Skin of body (tissue), 2 donors: Measurements from ENCODE around the gene ARRB1. TPM values are rescaled to one million over a fixed set of nuclear protein-coding genes. Genes with fewer than 3 reads are reported as not detected.
"Not testable (repeated sequence)": the region's sequence is repeated elsewhere in the genome, so short reads cannot be mapped to it uniquely, and the experiment has no call there.

Experiments
- DNase-seq: peaks from one replicate; lab custom pipeline; 2025; lab: John Stamatoyannopoulos, UW
- total RNA-seq: library from RNA; depleted of rRNA; stranded (reverse); fragments of >200 nt; gene quantifications from one replicate; pipeline ENCODE4 v1.2.3, GENCODE V29; 2014

ARRB1 gene
- total RNA-seq, 1 donor from 2014 or later: 22.5 TPM

- DNase-seq: no peak
These were observed 20.8 kb upstream of the ARRB1 start for GRCh38 chr11:75371949-75372876.

DNA sequence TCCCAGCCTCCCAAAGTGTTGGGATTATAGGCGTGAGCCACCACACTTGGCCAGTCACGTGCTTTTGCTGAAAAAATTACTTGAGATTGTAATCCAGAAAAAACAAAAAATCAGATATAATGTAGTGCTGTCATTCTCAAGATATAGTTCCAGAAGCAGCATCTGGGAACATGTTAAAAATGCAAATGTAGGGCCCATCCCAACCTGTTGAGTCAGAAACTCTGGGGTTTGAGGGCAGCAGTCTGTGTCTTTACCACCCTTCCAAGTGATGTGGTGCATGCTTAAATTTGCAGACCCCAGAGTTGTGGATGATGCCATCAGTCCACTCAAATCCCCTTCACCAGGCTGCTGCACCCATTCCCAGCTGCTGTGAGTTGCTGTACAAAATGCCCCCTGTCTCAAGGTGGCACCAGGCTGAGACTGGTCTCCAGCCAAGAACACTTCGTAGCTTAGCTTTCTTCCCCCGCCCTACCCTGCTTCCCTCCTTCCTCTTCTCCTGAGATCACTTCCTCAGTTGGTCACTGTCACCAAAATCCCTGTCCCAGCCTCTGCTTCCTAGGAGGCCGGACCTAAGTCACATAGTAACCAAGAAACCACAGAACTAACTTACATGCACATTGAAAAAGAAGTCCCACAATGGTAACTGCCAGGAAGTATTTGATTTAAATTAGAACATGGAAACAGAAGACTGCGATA, 18.2 kb upstream of the ARRB1 start:
- DNase-seq: no peak

GRCh38 chr11:75366826-75367225, 15.4 kb upstream of the ARRB1 start:
- not testable (repeated sequence) for DNase-seq

GRCh38 chr11:75365711-75366181, 14.3 kb upstream of the ARRB1 start:
- DNase-seq: no peak

DNA sequence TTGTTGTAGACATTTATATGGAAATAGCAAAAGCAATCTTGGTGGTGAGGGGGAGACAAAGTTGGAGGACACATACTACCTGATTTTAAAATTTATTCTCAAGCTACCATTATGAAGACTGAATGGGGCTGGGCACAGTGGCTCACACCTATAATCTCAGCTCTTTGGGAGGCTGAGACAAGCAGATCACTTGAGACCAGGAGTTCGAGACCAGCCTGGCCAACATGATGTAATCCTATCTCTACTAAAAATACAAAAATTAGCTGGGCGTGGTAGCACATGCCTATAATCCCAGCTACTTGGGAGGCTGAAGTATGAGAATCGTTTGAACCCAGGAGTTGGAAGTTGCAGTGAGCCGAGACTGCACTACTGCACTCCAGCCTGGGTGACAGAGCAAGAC, 10.8 kb upstream of the ARRB1 start:
- DNase-seq: not testable (repeated sequence)

GRCh38 chr11:75356613-75357012, 5.2 kb upstream of the ARRB1 start:
- DNase-seq: peak; percentile 12

GRCh38 chr11:75355051-75355450, 3.6 kb upstream of the ARRB1 start:
- no peak for DNase-seq

DNA sequence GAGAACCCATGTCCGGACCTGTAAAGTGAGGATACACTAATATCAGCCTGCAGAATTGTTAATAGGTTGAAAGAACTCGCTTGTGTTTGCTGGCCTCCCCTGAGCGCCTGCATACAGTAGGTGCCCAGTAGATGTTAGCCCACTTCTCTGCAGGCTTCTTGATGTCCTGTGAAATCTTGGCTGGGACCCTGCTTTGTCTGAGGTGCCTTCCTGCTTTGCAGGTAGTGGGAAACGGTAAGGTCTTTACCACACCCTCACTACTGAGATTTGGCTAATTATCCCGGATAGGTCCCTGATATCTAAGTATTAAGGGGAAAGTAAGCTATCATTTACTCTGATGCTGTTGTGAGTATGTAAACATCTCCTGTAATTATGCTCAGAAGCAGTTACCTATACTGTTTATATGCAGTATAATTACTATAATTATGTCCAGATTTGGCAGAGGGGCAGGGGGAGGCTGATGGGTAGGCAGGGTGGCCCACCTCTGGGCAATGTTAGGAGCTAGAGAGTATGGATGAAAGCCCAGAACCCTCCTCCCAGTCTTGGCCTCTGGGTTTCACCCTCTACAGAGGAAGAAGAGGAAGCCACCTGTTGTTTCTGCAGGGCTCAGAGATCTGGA, 1.2 kb upstream of the ARRB1 start:
- no peak for DNase-seq

DNA sequence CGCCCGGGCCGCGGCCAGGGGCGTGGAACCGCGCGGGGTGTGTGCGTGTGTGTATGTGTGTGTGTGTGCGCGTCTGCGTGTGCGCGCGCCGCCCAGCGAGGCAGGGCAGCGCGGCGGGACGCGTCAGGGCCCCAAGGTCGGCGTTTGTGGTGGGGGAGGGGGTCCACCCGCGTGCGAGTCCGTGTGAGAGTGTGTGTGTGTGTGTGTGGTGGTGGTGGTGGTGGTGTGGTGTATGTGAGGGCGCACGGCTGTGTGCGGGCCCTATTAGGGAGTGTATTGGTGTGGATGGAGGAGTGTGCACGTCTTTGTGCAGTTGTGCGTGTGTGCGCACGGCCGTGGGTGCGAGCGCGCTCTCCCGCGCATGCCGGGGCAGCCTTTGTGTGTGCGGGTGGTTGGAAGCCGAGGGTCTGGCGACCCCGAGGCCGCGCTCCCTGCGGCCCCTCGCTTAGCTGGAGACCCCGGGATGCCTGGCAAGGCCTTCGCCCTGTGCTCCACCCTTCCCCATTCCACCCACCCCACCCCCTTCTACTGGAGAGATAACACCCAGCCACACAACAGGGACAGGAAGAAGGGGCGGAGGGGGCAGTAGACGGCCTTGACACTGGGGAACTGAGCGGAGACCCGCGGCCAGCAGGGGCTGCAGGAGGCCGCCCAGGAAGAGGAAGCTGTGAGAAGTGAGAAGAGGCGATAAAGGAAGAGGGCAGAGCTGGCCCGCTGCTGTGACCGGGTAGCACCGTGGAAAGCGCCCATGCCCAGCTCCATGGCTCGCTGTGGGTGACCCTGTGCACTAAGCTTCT, 528 bp upstream of the ARRB1 start:
- DNase-seq: peak; percentile 51

DNA sequence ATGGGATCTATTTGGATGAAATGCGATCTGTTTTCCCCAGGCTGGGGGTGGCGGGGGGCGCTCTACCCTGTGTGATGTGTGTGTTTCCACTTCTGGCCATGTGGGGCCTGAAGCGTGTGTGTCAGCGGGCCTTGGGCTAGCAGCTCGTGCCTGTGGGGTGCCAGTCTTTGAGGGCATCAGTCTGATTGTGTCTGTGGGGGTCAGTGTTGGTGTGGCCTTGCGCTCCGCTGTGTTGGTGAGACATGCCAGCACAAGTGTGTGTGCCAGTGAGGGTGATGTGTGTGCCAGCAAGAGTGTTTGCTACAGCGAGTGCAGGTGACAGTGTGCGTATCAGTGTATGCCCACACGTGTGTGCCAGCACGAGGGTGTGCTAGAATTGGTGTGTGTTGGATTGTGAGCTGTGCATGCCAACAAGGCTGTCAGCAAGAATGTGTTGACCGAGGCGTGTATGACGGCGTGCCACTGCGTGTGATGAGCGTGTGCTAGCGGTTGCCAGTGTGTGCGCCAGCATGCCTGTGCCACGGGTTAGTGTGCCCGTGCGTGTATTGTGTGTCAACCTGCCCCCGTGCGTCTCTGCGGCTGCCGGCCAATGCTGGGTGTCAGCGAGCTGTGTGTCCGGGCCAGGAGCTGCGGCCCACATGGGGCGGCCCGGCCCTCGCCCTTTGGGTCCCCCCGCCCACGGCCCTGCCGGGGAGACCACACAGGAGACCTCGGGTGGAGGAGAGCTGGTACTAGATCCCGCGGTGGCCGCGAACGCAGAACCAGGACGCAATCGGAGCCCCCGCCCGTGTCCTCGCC, 519 bp downstream of the ARRB1 start:
- DNase-seq: peak; percentile 26

DNA sequence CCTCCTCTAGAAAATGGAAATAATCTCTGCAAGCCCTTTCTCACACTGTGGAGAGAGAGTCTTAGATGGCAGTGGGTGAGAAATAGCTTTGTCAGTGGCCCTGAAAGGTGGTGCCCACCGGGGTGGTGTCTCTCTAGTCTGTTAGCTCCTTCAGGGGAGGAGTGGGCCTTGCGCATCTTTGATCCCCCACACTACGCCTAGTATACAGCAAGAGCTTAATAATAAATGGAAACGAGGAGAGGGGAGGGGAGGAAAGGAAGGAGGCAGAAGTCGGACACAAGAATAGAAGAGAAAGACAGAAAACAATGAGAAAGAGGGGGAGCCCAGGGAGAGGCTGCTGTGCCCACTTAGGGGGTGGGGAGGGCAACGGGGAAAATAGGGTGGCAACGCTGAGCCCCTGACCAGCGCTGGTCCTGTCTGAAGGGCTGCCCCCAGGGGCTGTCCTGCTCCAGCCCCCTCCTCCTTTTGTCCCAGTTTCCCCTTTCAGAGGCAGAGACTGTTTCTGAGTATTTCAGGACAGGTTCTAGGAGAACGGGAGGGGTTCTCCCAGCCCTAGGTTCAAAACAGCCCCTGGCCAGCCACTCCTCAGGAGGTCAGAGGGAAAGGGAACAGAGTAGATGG, 1.2 kb downstream of the ARRB1 start:
- no peak for DNase-seq

DNA sequence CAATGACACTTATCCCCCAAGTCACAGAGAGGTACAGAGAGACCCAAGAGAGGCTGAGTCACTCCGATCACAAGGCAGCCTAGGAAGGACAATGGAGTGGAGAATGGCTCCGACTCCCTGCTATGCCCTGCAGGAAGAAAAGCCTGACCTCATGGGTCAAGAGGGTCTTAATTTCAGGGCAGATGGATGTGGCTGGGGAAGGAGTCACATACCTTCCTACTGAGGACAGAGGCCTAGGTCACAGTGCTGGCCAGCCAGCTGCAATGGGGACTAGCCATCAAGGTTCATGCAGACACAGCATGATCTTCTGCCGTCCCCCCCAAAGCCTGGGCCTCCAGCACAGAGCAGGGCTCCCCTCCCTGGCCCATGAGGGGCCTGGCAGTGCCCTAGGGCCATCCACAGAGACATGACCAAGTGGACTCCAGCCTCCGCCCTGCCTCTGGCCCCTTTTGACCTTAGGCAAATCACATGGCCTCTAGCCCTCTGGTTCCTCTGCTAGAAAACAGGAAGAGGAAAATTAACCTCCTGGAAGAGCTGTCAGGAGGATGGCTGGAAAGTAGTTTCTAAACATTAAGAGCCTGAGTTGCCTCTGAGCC, 1.8 kb downstream of the ARRB1 start:
- DNase-seq: no peak

DNA sequence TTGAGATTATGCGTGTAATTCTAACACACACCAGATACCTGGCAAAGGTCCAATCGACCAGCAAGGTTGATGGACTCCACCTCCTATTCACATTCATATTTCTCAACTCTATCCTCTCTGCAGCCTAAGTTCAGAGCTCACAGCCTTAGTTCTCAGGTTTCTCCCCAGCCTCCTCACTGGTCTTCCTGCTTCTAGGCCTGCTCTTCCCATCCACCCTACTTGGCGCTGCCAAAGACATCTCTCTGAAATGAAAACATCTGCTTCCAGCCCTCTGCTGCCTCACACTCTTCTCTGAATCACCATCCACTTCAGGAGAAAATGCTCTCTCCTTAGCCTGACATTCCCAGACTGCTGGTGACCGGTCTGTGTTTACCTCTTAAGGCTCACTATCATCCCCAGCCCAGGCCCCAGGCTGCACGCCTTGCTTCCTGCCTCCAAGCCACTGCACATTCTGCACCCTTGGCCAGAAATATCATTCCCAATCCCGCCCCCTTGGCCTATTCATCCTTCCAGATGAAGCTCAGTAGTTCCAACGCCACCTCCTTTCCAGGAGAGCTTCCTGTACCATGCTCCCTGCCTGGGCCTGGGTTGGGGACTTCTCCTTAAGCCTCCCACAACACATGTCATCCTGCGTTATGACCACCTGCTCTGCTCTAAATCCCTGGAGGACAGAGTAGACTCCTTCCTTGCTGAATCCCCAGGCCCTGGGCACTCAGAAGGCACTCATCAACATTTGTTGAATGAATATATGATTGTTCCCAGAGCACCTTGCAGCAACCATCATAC, 3.5 kb downstream of the ARRB1 start:
- DNase-seq: peak; percentile 74

DNA sequence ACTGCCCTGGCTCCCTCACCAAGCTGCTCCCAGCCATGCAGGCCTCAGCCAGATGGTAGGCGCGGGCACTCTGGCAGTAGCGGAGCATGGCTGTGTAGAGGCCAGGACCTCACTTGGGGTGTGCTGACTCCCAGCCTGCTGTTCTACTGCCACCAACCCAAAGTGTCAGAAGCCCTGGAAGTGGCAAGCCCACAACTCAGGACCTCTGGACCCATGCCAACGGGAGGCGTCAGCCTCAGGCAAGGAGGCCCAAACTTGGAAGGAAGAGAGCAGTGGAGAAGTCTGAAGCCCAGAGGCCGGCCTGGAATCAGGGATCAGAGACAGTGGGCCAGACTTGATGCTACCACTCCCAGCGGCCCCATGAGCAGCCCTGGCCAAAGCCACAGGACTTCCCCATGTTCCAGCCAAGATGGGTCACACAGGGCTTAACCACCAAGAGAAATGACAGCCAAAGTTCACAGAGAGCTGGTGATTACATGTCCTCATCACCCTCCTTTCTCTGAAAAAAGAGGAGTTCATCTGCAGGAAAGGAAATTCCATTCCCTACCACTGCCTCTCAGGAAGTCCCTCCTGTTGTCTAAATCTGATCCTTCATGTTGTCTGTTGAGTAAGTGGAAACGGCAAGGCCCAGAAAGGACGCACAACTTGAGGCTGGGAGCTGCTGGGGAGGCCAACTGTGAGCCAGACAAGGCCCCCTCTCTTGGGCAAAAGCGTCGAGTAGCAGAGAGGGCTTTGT, 4.4 kb downstream of the ARRB1 start:
- DNase-seq: no peak

DNA sequence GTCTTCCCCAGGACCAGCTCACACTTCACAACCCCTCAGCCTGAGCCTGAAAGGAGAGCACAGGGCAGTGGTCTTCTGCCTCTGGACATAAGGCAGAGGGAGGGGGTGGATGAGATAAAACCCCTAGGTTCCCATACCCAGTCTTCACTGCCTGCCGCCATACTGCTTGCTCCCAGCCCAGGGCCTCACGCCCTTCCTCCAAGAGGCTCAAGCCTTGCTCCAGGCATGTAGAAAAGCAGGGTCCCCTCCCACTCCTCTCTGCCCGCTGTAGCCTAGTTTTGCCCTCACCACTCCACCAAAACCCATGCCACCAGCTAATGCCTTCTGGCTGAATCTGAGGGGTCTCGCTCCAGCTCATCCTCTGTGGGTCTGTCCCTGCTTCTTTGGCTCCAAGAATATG, 5.2 kb downstream of the ARRB1 start:
- no peak for DNase-seq

- no peak for DNase-seq
These were observed 5.9 kb downstream of the ARRB1 start for GRCh38 chr11:75345455-75346160.

- DNase-seq: no peak
These were observed 6.6 kb downstream of the ARRB1 start for GRCh38 chr11:75344761-75345454.
